Tibial nerve (tissue), 3 donors: ENCODE data around the gene CERS1.

Experiments used
- POLR2A ChIP-seq, 2 donors: fragments of 450-650 bp; IDR thresholded peaks; one replicate each; pipeline ENCODE4 v1.6.1; 2017; ENCODE audit warnings: antibody characterized with exemption in 2 of 2, mild to moderate bottlenecking in 2 of 2, moderate library complexity in 2 of 2
- TF ChIP-seq, protein P1 (sequence below), 5 experiments: fragments of 200-600 bp in 3 of 5; fragments of 450-650 bp in 2 of 5; sonication (generic) in 3 of 5; IDR thresholded peaks; one replicate each; pipeline ENCODE4 v1.5.1; 2016 to 2019; ENCODE audit warnings: antibody characterized with exemption in 5 of 5, mild to moderate bottlenecking in 3 of 5, moderate library complexity in 2 of 5

DNA sequence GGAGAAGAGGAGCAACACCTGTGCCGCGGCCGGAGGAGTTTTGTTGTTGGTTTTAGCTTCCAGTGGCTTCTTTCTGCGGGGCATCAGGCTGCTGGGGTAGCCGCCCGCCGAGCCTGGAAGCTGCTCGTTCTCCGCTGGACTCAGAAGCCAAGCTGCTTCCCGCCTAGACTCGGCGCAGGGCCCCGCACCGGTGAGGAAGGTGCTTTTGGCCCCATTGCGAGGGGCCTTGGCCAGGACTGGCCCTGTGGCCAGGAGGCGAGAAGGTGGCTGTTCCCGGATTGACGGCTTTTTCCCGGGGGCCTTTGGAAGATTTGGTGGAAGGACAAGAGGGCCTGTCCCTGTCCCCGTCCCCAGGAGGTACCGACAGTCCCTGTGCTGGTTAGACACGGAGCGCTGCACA lies 28.8 kb downstream of the CERS1 start:
- TF ChIP-seq, protein P1, sequence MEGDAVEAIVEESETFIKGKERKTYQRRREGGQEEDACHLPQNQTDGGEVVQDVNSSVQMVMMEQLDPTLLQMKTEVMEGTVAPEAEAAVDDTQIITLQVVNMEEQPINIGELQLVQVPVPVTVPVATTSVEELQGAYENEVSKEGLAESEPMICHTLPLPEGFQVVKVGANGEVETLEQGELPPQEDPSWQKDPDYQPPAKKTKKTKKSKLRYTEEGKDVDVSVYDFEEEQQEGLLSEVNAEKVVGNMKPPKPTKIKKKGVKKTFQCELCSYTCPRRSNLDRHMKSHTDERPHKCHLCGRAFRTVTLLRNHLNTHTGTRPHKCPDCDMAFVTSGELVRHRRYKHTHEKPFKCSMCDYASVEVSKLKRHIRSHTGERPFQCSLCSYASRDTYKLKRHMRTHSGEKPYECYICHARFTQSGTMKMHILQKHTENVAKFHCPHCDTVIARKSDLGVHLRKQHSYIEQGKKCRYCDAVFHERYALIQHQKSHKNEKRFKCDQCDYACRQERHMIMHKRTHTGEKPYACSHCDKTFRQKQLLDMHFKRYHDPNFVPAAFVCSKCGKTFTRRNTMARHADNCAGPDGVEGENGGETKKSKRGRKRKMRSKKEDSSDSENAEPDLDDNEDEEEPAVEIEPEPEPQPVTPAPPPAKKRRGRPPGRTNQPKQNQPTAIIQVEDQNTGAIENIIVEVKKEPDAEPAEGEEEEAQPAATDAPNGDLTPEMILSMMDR (IDR thresholded peaks at IDR 0.05): no peak
- no peak for TF ChIP-seq POLR2A (IDR thresholded peaks at IDR 0.05)
